Tibial nerve (tissue), 4 donors: Measurements from ENCODE around the gene PCSK5. TPM values are rescaled to one million over a fixed set of nuclear protein-coding genes. Genes with fewer than 3 reads are reported as not detected.

Experiments
- DNase-seq, 2 donors: peaks; one replicate each; pipeline ENCODE4 v3.0.0-alpha.2; 2019; ENCODE audit warnings: low spot score in 2 of 2
- H3K27ac ChIP-seq, 4 donors: fragments of 200-600 bp; sonication (generic) in 3 of 4; one replicate each; pipeline ENCODE4 v1.5.1; 2017 to 2019; ENCODE audit warnings: mild to moderate bottlenecking in 1 of 4
- H3K27me3 ChIP-seq, 2 donors: fragments of 200-600 bp; sonication (generic) in 1 of 2; one replicate each; pipeline versions ENCODE4 v1.5.1 to v1.6.0; 2017 to 2019
- H3K36me3 ChIP-seq, 3 donors: fragments of 200-600 bp; sonication (generic); one replicate each; pipeline ENCODE4 v1.5.1; 2018 to 2019
- H3K4me1 ChIP-seq, 4 donors: fragments of 200-600 bp; sonication (generic) in 3 of 4; one replicate each; pipeline ENCODE4 v1.5.1; 2017 to 2019
- H3K4me3 ChIP-seq, 4 donors: fragments of 200-600 bp; sonication (generic) in 3 of 4; one replicate each; pipeline ENCODE4 v1.5.1; 2017 to 2019; ENCODE audit warnings: mild to moderate bottlenecking in 1 of 4, moderate library complexity in 1 of 4
- H3K9me3 ChIP-seq, 4 donors: fragments of 200-600 bp; sonication (generic) in 3 of 4; one replicate each; pipeline ENCODE4 v1.5.1; 2017 to 2019
- CTCF ChIP-seq, 5 experiments: fragments of 200-600 bp in 3 of 5; fragments of 450-650 bp in 2 of 5; sonication (generic) in 3 of 5; IDR thresholded peaks; one replicate each; pipeline ENCODE4 v1.5.1; 2016 to 2019; ENCODE audit warnings: antibody characterized with exemption in 5 of 5, mild to moderate bottlenecking in 3 of 5, moderate library complexity in 2 of 5
- EP300 ChIP-seq, 2 donors: sonication (generic); formaldehyde crosslinking; IDR thresholded peaks; one replicate each; pipeline ENCODE4 v1.6.1; 2017; ENCODE audit warnings: antibody characterized with exemption in 2 of 2, mild to moderate bottlenecking in 1 of 2
- POLR2A ChIP-seq, 2 donors: fragments of 450-650 bp; IDR thresholded peaks; one replicate each; pipeline ENCODE4 v1.6.1; 2017; ENCODE audit warnings: antibody characterized with exemption in 2 of 2, mild to moderate bottlenecking in 2 of 2, moderate library complexity in 2 of 2
- WGBS, 2 donors: methylation state at CpG; one replicate each; pipeline ENCODE4 v1.1.5; 2018; 5-methylcytosine and 5-hydroxymethylcytosine counted together
- total RNA-seq, 4 donors: library from RNA; depleted of rRNA; stranded (reverse); fragments of >200 nt; gene quantifications; one replicate each; pipeline ENCODE4 v1.1.0, GENCODE V29; 2016

The PCSK5 gene
- total RNA-seq, 4 donors from 2014 or later = 12.5 to 32.7 (median 23.0) TPM

- Histone ChIP-seq H3K27ac (no peak overlapping the region), H3K36me3 (peaks cover 0 to 22% (median 0%) of the 10 kb centered on the region in 3 donors), H3K4me3 (no peak overlapping the region), H3K27me3 (no peaks in the 10 kb centered on the region), H3K9me3 (no peaks in the 10 kb centered on the region), H3K4me1 (peaks cover 0 to 7% (median 0%) of the 10 kb centered on the region in 4 donors)
- TF ChIP-seq EP300 (IDR thresholded peaks at IDR 0.05) = no peak
- TF ChIP-seq CTCF (IDR thresholded peaks at IDR 0.05) = no peak
- no peak for TF ChIP-seq POLR2A (IDR thresholded peaks at IDR 0.05)
- no peak for DNase-seq
- WGBS, 2 donors = 36 to 43% methylated on average over 4 of the region's 4 CpGs
These were observed 202.1 kb downstream of the PCSK5 start for GRCh38 chr9:76092572-76092971.

DNA sequence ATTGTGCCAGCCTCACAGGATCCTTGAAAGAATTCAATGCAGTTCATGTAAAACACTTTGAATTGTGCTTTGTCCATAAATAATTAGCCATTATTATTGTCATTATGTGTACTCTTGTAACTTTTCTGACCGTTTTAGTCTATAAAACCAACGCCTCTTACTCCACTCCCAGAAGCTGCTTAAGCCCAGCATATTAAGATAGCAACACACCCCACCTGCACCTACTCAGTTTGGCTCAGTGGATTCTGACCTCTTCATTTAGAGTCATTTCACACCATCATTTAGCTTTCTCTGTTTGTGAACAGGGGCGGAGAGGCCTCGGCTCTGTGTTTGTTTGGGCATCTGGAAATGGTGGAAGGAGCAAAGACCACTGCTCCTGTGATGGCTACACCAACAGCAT is 205.1 kb downstream of the PCSK5 start:
- H3K36me3 ChIP-seq = peaks cover 0 to 28% (median 0%) of the 10 kb centered on the region in 3 donors
- H3K4me1 ChIP-seq = peaks cover 0 to 7% (median 0%) of the 10 kb centered on the region in 4 donors
- 77 to 78% methylated on average over 4 of the region's 4 CpGs for WGBS, 2 donors
- no peak for DNase-seq
- H3K27ac ChIP-seq = no peak overlapping the region
- no peaks in the 10 kb centered on the region for H3K27me3 ChIP-seq
- no peak overlapping the region for H3K4me3 ChIP-seq
- no peak for TF ChIP-seq EP300 (IDR thresholded peaks at IDR 0.05)
- TF ChIP-seq POLR2A (IDR thresholded peaks at IDR 0.05) = no peak
- no peak for TF ChIP-seq CTCF (IDR thresholded peaks at IDR 0.05)
- H3K9me3 ChIP-seq = no peaks in the 10 kb centered on the region

GRCh38 chr9:76099516-76099915 is 209.0 kb downstream of the PCSK5 start:
- Histone ChIP-seq H3K27ac (no peak overlapping the region), H3K9me3 (no peaks in the 10 kb centered on the region), H3K4me3 (no peak overlapping the region), H3K36me3 (peaks cover 0 to 28% (median 0%) of the 10 kb centered on the region in 3 donors), H3K4me1 (peaks cover 0 to 22% (median 4%) of the 10 kb centered on the region in 4 donors), H3K27me3 (no peaks in the 10 kb centered on the region)
- TF ChIP-seq CTCF (IDR thresholded peaks at IDR 0.05) (no peak), POLR2A (IDR thresholded peaks at IDR 0.05) (no peak), EP300 (IDR thresholded peaks at IDR 0.05) (no peak)
- WGBS, 2 donors = 79 to 83% methylated on average over 8 of the region's 8 CpGs
- no peak for DNase-seq

GRCh38 chr9:76101075-76101474 is 210.6 kb downstream of the PCSK5 start:
- WGBS, 2 donors = 35% methylated on average over 5 of the region's 5 CpGs
- no peak for TF ChIP-seq POLR2A (IDR thresholded peaks at IDR 0.05)
- no peak for TF ChIP-seq EP300 (IDR thresholded peaks at IDR 0.05)
- no peak for TF ChIP-seq CTCF (IDR thresholded peaks at IDR 0.05)

GRCh38 chr9:76101491-76101890 is 211.0 kb downstream of the PCSK5 start:
- no peak for TF ChIP-seq EP300 (IDR thresholded peaks at IDR 0.05)
- H3K4me3 ChIP-seq = no peak overlapping the region
- H3K27me3 ChIP-seq = no peaks in the 10 kb centered on the region
- DNase-seq = no peak
- 57 to 61% methylated on average over 1 of the region's 1 CpG for WGBS, 2 donors
- H3K36me3 ChIP-seq = peaks cover 0 to 23% (median 0%) of the 10 kb centered on the region in 3 donors
- H3K4me1 ChIP-seq = peaks cover 0 to 22% (median 4%) of the 10 kb centered on the region in 4 donors
- H3K9me3 ChIP-seq = no peaks in the 10 kb centered on the region
- no peak overlapping the region for H3K27ac ChIP-seq

More at GRCh38 chr9:76101075-76101474, 210.6 kb downstream of the PCSK5 start:
- H3K36me3 ChIP-seq = peaks cover 0 to 27% (median 0%) of the 10 kb centered on the region in 3 donors
- H3K27ac ChIP-seq = no peak overlapping the region
- H3K9me3 ChIP-seq = no peaks in the 10 kb centered on the region
- no peak overlapping the region for H3K4me3 ChIP-seq
- peaks cover 0 to 22% (median 4%) of the 10 kb centered on the region in 4 donors for H3K4me1 ChIP-seq
- no peaks in the 10 kb centered on the region for H3K27me3 ChIP-seq
- DNase-seq = no peak

DNA sequence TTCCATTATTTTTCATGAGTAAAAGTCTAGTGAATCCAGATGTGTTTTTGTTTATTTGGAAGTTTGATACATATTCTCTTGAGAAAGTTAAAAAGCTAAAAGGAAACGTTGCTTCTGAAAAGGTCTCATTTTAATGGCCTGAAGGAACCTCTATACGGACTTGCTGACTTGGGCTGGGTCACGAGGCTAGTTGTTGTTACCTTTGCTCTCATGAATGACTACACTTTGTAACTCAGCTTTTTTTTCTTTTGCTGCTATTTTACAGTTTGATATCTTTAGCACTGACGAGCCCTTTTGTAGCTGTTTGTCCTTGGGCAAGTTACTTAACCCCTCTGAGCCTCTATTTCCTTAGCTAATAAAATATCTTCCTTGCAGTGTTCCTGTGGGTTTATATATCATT is 211.5 kb downstream of the PCSK5 start:
- DNase-seq = no peak
- 33 to 59% methylated on average over 4 of the region's 4 CpGs for WGBS, 2 donors
- Histone ChIP-seq H3K36me3 (peaks cover 0 to 21% (median 0%) of the 10 kb centered on the region in 3 donors), H3K27me3 (no peaks in the 10 kb centered on the region), H3K27ac (no peak overlapping the region), H3K4me1 (peaks cover 0 to 22% (median 4%) of the 10 kb centered on the region in 4 donors), H3K9me3 (no peaks in the 10 kb centered on the region), H3K4me3 (no peak overlapping the region)
- no peak for TF ChIP-seq EP300 (IDR thresholded peaks at IDR 0.05)
- no peak for TF ChIP-seq CTCF (IDR thresholded peaks at IDR 0.05)
- no peak for TF ChIP-seq POLR2A (IDR thresholded peaks at IDR 0.05)
